HG03520 (cell line): ENCODE measurements around the gene PPP1R8.
"Not testable (repeated sequence)": the region's sequence is repeated elsewhere in the genome, so short reads cannot be mapped to it uniquely, and the experiment has no call there.

Experiments
- ATAC-seq: cut with Tn5 transposase; IDR thresholded peaks from one replicate; pipeline ENCODE4 v1.9.1; 2021; ENCODE audit warnings: mild to moderate bottlenecking, moderate library complexity; ENCODE audit not compliant: unreplicated experiment

Gene PPP1R8

DNA sequence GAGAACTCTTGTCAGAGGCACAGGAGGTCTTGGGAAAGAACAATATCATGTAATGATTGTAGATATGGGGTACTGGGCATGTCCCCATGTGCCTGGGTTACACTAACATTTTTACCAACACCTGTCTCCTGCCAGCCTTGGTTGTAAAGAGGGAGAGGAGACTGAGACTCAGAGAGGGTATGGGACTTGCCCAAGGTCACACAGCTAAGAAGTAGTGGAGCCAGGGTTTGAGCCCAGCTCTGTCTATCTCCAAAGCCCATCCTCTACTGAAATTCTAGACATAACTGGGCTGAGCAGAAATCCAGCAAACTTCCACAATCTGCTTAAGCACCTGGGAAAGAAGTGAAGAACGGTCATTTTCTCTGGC is 39.1 kb downstream of the PPP1R8 start:
- ATAC-seq: no peak

DNA sequence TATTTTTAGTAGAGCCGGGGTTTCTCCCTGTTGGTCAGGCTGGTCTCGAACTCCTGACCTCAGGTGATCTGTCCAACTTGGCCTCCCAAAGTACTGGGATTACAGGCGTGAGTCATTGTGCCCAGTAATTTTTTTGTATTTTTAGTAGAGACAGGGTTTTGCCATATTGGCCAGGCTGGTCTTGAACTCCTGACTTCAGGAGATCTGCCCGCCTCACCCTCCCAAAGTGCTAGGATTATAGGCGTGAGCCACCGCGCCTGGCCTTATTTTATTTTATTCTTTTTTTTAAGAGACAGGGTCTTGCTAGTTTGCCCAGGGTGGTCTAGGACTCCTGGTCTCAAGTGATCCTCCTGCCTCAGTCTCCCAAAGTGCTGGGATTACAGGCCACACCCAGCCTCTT is 40.5 kb downstream of the PPP1R8 start:
- ATAC-seq: not testable (repeated sequence)

DNA sequence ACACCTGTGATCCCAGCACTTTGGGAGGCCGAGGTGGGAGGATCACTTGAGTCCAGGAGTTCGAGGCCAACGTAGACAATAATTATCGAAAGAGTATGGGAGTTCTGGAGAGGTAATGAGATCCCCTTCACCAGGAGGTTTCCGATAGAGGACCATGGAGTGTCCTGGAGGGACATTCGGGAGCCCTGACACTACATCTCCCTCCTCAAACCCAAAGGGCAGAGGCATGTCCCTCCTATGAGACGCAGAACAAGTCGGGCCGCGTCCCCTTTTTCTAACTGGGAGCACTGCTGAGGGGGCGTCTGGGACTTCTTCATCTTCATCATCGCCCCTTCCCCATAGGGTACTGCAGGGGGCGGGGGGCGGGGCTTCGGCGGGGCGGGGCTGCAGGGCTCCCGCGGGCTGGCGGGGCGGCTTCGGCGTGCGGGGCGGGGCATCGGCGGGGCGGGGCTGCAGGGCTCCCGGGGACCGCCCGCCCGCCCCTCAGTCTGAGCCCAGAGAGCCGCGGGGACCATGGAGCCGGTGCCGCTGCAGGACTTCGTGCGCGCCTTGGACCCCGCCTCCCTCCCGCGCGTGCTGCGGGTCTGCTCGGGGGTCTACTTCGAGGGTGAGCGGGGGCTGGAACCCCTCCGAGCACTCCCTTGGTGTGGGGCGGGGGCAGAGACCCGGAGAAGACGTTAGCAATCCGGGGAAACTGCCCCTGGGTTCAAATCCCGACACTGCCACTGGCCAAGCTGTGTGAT is 41.6 kb downstream of the PPP1R8 start, which contains the start of gene THEMIS2:
TSS of gene THEMIS2 (plus strand) at position 486 of the 743 bp plus-strand sequence. CDS start at position 514, 28 bp downstream.
- ATAC-seq: no peak

- ATAC-seq: no peak
These were observed 42.4 kb downstream of the PPP1R8 start for GRCh38 chr1:27872802-27873551.

GRCh38 chr1:27873671-27874384 is 43.2 kb downstream of the PPP1R8 start:
- no peak for ATAC-seq

GRCh38 chr1:27876341-27877114 is 45.9 kb downstream of the PPP1R8 start:
- ATAC-seq: no peak

GRCh38 chr1:27877115-27877416 is 46.5 kb downstream of the PPP1R8 start:
- no peak for ATAC-seq

DNA sequence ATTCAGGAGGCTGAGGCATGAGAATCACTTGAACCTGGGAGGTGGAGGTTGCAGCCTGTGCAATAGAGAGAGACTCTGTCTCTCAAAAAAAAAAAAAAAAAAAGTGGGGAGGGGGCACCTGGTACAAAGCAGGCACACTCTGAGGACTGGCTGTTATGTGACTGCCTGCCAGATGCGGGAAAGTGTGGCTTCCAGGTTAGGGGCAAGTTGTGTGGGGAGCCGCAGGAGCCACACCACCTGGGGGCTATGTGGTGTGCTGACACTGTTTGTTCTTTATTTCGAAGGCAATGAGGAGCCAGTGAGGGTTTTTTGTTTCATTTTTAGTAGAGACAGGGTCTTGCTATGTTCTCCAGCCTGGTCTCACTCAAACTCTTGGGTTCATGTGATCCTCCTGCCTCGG is 47.5 kb downstream of the PPP1R8 start:
- no peak for ATAC-seq

DNA sequence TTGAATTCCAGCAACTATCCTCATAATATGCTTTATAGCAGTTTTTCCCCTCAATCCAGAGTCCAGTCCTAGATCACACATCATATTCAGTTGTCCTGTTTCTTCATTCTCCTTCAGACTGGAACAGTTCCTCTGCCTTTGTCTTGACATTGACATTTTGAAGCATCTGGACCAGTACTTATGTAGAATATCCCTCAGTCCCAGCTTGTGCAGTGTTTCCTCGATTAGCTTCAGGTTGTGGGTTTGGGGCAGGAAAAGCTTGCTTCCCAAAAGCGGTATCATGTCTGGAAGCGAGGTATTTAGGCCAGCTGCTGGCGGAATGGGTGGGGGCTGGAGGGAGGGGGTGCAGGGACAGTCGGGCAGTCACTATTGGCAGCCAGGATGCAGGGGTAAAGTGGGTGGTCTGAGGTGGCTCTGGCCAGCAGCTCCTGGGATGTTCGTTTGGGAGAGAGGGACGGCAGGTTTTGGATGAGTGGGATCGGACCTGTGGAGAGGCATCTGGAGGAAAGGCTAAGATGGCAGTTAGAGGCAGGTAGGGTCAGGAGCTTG is 48.3 kb downstream of the PPP1R8 start:
- no peak for ATAC-seq

- no peak for ATAC-seq
These were observed 48.9 kb downstream of the PPP1R8 start for GRCh38 chr1:27879374-27880082.

GRCh38 chr1:27882543-27882903 is 51.9 kb downstream of the PPP1R8 start:
- no peak for ATAC-seq

DNA sequence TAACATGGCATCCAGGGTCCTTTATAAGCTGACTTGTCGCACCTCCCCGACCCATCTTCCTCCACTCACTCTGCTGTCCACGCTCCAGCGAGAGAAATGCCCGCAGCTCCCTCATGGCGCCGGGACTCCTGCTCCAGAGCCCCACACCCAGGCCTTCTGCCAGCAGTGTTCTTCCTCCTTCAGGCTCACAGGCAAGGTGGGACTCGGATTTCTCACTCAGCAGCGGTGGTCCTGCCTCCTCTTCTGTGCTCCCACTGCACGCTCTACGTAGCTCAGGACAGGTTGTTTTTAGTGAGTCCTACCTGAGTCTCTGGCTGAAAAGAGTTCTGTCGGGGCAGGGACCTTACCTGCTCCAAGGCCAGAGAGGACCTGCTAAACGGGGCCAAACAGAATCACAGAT is 53.0 kb downstream of the PPP1R8 start:
- no peak for ATAC-seq

GRCh38 chr1:27884006-27884954 is 53.7 kb downstream of the PPP1R8 start:
- ATAC-seq: peak; percentile 46

GRCh38 chr1:27885114-27885528 is 54.5 kb downstream of the PPP1R8 start:
- no peak for ATAC-seq

GRCh38 chr1:27885621-27886352 is 55.2 kb downstream of the PPP1R8 start:
- ATAC-seq: no peak

- no peak for ATAC-seq
These were observed 55.7 kb downstream of the PPP1R8 start for GRCh38 chr1:27886353-27886679.

- ATAC-seq: no peak
These were observed 56.2 kb downstream of the PPP1R8 start for GRCh38 chr1:27886744-27887143.

DNA sequence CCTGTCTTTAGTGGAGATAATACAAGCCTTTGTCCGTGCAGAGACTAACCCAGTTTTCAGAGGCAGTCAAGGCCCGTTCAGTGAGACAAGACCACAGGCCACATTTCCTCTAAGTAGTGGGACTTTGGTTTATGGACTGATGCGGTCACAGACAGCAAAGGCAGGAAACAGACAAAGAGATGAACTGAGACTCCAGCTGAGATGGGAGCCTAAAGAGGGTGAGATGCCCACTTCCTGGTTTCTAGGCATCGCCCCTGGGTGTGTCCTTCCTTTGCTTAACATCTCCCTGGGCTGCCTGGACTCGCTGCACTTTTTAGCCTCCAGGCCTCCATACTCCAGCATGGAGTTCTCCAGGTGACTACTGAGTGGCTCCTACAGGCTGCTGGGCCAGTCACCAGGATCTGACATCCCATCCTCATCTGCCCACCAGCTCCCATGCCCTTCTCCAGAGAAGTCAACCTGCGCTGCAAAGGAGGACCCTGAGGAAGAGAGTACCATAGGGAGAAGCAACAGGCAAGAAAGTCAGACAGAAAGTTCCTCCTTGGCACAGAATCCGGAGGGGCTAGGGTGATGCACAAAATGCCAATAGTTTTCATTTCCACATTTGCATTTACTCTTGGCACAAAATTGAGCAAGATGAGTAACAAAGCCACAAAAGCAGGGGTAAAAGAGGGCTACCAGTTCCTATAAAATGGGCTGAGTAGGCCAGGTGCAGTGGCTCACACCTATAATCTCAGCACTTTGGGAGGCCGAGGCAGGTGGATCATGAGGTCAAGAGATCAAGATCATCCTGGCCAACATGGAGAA is 56.8 kb downstream of the PPP1R8 start:
- ATAC-seq: no peak
